Heart right ventricle (tissue), 16 donors: ENCODE results near the gene FAM168A. TPM values are rescaled to one million over a fixed set of nuclear protein-coding genes. Genes with fewer than 3 reads are reported as not detected.
"Not testable (repeated sequence)": the region's sequence is repeated elsewhere in the genome, so short reads cannot be mapped to it uniquely, and the experiment has no call there.

Experiments
- ATAC-seq, 8 donors: fragments of 200-7000 bp; cut with Tn5 transposase; one replicate each; pipeline ENCODE4 v1.9.1; 2020; ENCODE audit warnings: mild to moderate bottlenecking in 8 of 8, moderate library complexity in 8 of 8, moderate number of reproducible peaks in 1 of 8
- DNase-seq, 2 donors: peaks; one replicate each; pipeline ENCODE4 v3.0.0-alpha.2; 2020
- H3K27ac ChIP-seq, 10 donors: fragments of 200-600 bp; sonication (generic) in 2 of 10; one replicate each; pipeline versions ENCODE4 v1.5.0 to v1.8.0; 2020 to 2022; ENCODE audit warnings: mild to moderate bottlenecking in 3 of 10
- H3K27me3 ChIP-seq, 7 donors: fragments of 200-600 bp; one replicate each; pipeline ENCODE4 v1.8.0; 2021 to 2022; ENCODE audit warnings: mild to moderate bottlenecking in 2 of 7
- H3K36me3 ChIP-seq, 9 donors: fragments of 200-600 bp; sonication (generic) in 1 of 9; one replicate each; pipeline versions ENCODE4 v1.5.0 to v1.8.0; 2020 to 2022; ENCODE audit warnings: mild to moderate bottlenecking in 2 of 9
- H3K4me1 ChIP-seq, 9 donors: fragments of 200-600 bp; sonication (generic) in 1 of 9; one replicate each; pipeline versions ENCODE4 v1.5.0 to v1.8.0; 2020 to 2022; ENCODE audit warnings: mild to moderate bottlenecking in 4 of 9
- H3K4me3 ChIP-seq, 10 donors: fragments of 200-600 bp; sonication (generic) in 2 of 10; one replicate each; pipeline versions ENCODE4 v1.5.0 to v1.8.0; 2020 to 2022; ENCODE audit warnings: mild to moderate bottlenecking in 7 of 10, moderate library complexity in 2 of 10
- H3K9me3 ChIP-seq, 11 donors: fragments of 200-600 bp in 10 of 11; sonication (generic) in 2 of 11; one replicate each; pipeline versions ENCODE4 v1.5.0 to v1.8.0; 2013 to 2022; ENCODE audit warnings: mild to moderate bottlenecking in 2 of 11, control low read depth in 1 of 11, moderate library complexity in 1 of 11
- WGBS, 2 donors: extraction: QIAGEN DNeasy Blood & Tissue Kit; methylation state at CpG; one replicate each; pipeline ENCODE4 v1.1.7; 2013; ENCODE audit warnings: inconsistent platforms in 1 of 2; 5-methylcytosine and 5-hydroxymethylcytosine counted together
- intact Hi-C, 10 donors: fragments of 100-400 bp; cut with DNase I; formaldehyde crosslinking; loops; one replicate each; pipeline versions ENCODE4 v1.11.1 to v1.14.2; 2022
- polyA plus RNA-seq, 2 donors: library from polyadenylated mRNA; stranded (reverse); fragments of 200-250 nt; gene quantifications; one replicate each; pipeline ENCODE4 v1.2.3, GENCODE V29; 2013
- total RNA-seq, 10 donors: library from RNA; stranded (reverse); fragmentation: NEBNext Ultra II Directional in 3 of 10; extraction: Animal tissue kit (Norgen Biotek cat#: 25700) in 3 of 10; gene quantifications; one replicate each; pipeline versions ENCODE4 v1.2.1 to v1.2.4, GENCODE V29; 2021 to 2023
- TF ChIP-seq, protein P1 (sequence below), 9 donors: fragments of 200-600 bp; sonication (generic) in 2 of 9; IDR thresholded peaks; one replicate each; pipeline versions ENCODE4 v1.5.0 to v1.8.0; 2021 to 2022; ENCODE audit warnings: antibody characterized with exemption in 9 of 9, mild to moderate bottlenecking in 5 of 9, moderate library complexity in 1 of 9
- donor health status: Arrhythmogenic right ventricular cardiomyopathy.
- donor health status: ischemic (EF 13 %, LVEDD 7.1; RV severe dilation, severe dysfunction).
- donor health status: healthy with polysubstance abuse.
- donor health status: DM: no; HTN: yes; CAD: no.
- donor health status: DM: no; HTN: no; CAD: no.
- donor health status: ischemic (EF 25% LVEDD 6.9; RV normal size, moderate dysfunction).
- donor health status: ischemic (EF 25% LVEDD 5.7; RV mildly dilated, moderate dysfunction).
- donor health status: healthy.
- donor health status: DM: yes; HTN: yes; CAD: no.
- donor health status: Ischemic cardiomyopathy.
- donor health status: ischemic (EF 35%, LVEDD 5.7; RV mildly dilated, moderate dysfunction).
- donor health status: nonischemic (EF 11% LVEDD 7.7; RV severe dilation, severe dysfunction).
- donor health status: DM: yes; HTN: yes; CAD: no.
- donor health status: PGD.
- donor health status: ischemic (EF 29% LVEDD 5.4; RV normal size, mild dysfunction).
- donor health status: nonischemic (EF 23%, LVEDD 6.1; RV moderate dilation, normal function).

The FAM168A gene
- total and polyA plus RNA-seq, 12 donors = 7.9 to 37.1 (median 31.8) TPM

DNA sequence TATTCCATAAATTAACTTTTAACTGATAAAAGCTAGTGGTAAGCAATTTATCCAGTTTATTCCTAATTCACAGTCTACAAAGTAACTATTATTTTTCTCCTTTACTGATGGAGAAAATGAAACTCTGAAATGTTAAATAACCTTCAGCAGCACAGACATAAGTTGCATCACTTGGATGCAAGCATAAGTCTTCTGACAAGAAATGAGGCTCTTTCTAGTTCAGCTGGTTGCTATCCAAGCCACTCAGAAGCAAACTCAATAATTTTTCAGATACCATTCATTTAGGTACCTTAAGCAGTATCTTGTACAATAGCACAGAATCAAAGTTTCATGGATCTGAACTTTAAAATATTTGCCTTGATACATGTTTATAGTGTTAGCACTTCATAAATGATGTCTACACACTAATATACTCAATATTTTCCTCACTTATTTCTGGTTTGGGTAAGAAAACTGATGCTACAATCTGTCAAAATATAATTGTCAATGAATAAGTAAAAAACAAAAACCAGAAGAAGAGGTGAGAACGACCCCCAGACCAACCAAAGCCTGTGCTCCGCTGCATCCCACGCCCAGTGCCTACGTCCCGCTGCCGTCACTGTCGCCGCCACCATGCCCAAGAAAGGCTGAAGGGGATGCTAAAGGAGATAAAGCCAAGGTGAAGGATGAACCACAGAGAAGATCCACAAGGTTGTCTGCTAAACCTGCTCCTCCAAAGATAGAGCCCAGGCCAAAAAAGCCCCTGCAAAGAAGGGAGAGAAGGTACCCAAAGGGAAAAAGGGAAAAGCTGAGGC, 18.1 kb downstream of the FAM168A start:
- Histone ChIP-seq H3K27me3 (no peaks in the 10 kb centered on the region), H3K4me3 (no peak overlapping the region), H3K9me3 (no peaks in the 10 kb centered on the region), H3K4me1 (peaks cover 0 to 15% (median 0%) of the 10 kb centered on the region in 9 donors), H3K27ac (no peak overlapping the region), H3K36me3 (peaks cover 0 to 16% (median 0%) of the 10 kb centered on the region in 9 donors)
- 97 to 99% methylated on average over 8 of the region's 8 CpGs for WGBS, 2 donors
- intact Hi-C loops = no loop called here
- no peak for DNase-seq
- ATAC-seq = no peak
- TF ChIP-seq, protein P1, sequence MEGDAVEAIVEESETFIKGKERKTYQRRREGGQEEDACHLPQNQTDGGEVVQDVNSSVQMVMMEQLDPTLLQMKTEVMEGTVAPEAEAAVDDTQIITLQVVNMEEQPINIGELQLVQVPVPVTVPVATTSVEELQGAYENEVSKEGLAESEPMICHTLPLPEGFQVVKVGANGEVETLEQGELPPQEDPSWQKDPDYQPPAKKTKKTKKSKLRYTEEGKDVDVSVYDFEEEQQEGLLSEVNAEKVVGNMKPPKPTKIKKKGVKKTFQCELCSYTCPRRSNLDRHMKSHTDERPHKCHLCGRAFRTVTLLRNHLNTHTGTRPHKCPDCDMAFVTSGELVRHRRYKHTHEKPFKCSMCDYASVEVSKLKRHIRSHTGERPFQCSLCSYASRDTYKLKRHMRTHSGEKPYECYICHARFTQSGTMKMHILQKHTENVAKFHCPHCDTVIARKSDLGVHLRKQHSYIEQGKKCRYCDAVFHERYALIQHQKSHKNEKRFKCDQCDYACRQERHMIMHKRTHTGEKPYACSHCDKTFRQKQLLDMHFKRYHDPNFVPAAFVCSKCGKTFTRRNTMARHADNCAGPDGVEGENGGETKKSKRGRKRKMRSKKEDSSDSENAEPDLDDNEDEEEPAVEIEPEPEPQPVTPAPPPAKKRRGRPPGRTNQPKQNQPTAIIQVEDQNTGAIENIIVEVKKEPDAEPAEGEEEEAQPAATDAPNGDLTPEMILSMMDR (IDR thresholded peaks at IDR 0.05) = no peak

DNA sequence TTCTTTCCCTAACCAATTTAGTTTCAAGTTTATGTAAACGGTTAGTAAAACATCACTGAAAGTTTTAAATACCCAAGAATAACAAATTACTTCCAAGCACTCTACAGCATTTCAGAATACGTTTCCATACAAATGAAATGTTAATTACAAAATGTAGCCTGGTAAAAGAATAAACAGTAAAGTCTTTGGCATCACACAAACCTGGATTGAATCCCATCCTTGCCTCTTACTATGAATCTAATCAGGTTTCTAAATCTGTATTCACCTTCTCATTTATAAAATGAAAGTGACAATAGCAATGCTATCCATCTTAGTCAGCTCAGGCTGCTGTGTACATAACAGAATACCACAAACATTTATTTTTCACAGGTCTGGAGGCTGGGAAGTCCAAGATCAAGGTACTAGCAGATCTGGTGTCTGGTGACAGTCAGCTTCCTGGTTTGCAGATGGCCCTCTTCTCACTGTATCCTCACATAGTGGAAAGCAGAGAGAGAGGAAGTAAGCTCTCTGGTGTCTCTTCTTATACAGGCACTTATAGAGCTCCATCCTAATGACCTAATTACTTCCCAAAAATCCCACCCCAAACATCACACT, 19.2 kb downstream of the FAM168A start:
- intact Hi-C loops = no loop called here
- ATAC-seq = no peak

GRCh38 chr11:73577496-73577917, 20.4 kb downstream of the FAM168A start:
- H3K36me3 ChIP-seq = peaks cover 0 to 16% (median 0%) of the 10 kb centered on the region in 9 donors
- intact Hi-C loops = no loop called here
- ATAC-seq (no peak), DNase-seq (no peak)
- H3K4me3 ChIP-seq = no peak overlapping the region
- H3K4me1 ChIP-seq = peaks cover 0 to 15% (median 0%) of the 10 kb centered on the region in 9 donors
- 76 to 79% methylated on average over 1 of the region's 1 CpG for WGBS, 2 donors
- H3K9me3 ChIP-seq = no peaks in the 10 kb centered on the region
- H3K27me3 ChIP-seq = no peaks in the 10 kb centered on the region
- TF ChIP-seq, protein P1 (IDR thresholded peaks at IDR 0.05) = no peak
- no peak overlapping the region for H3K27ac ChIP-seq

More for the DNA sequence above, 19.2 kb downstream of the FAM168A start:
- Histone ChIP-seq H3K27ac (no peak overlapping the region), H3K36me3 (peaks cover 0 to 16% (median 0%) of the 10 kb centered on the region in 9 donors), H3K27me3 (no peaks in the 10 kb centered on the region), H3K9me3 (no peaks in the 10 kb centered on the region), H3K4me3 (no peak overlapping the region), H3K4me1 (peaks cover 0 to 15% (median 0%) of the 10 kb centered on the region in 9 donors)
- 85 to 92% methylated on average over 2 of the region's 2 CpGs for WGBS, 2 donors
- TF ChIP-seq, protein P1 (IDR thresholded peaks at IDR 0.05) = no peak
- DNase-seq = no peak

DNA sequence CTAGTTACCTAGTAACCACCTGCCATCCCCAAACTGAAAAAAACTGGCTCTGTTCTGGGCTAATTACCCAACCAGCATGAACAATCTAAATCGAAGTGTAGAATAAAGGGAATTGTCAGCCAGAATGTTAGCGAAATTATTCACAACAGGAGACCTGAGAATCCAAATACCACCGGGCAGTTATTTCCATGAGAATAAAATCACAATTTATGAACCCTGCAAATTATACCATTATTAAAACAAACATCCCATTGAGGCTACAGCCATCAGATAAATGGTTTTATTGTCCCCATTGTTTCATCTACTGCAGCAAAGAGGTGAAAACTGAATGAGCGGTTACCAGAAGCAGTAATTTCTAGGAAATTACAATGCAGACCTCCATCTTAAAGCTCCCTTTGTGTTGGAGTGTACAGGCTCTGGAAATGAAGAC, 21.7 kb downstream of the FAM168A start:
- H3K4me1 ChIP-seq = peaks cover 0 to 15% (median 0%) of the 10 kb centered on the region in 9 donors
- intact Hi-C loops = no loop called here
- no peak overlapping the region for H3K4me3 ChIP-seq
- peaks cover 0 to 8% (median 0%) of the 10 kb centered on the region in 9 donors for H3K36me3 ChIP-seq
- TF ChIP-seq, protein P1 (IDR thresholded peaks at IDR 0.05) = no peak
- DNase-seq (no peak), ATAC-seq (no peak)
- no peak overlapping the region for H3K27ac ChIP-seq
- 96% methylated on average over 4 of the region's 4 CpGs for WGBS, 2 donors
- no peaks in the 10 kb centered on the region for H3K27me3 ChIP-seq
- H3K9me3 ChIP-seq = no peaks in the 10 kb centered on the region

- intact Hi-C loops, DNase-seq, ATAC-seq, H3K9me3 ChIP-seq, H3K36me3 ChIP-seq, H3K4me3 ChIP-seq, H3K27ac ChIP-seq, H3K27me3 ChIP-seq: not testable (repeated sequence)
- 94 to 97% methylated on average over 24 to 30 of the region's 30 CpGs for WGBS, 2 donors
- peaks cover 0 to 37% (median 10%) of the 10 kb centered on the region in 9 donors for H3K4me1 ChIP-seq
Measured at GRCh38 chr11:73571982-73572381, 25.9 kb downstream of the FAM168A start.
